Karpas-422 (cell line): ENCODE data around the gene TBATA. TPM values are rescaled to one million over a fixed set of nuclear protein-coding genes. Genes with fewer than 3 reads are reported as not detected.

Experiments used
- DNase-seq: peaks from one replicate; pipeline ENCODE4 v3.0.0-alpha.2; 2015
- H2AFZ ChIP-seq: fragments of 200-600 bp; sonication (generic); 2 replicates; pipeline ENCODE4 v1.6.1; 2014; ENCODE audit warnings: antibody characterized with exemption, low read length, mixed read lengths
- H3K27ac ChIP-seq: fragments of 200-600 bp; sonication (generic); 2 replicates; pipeline ENCODE4 v1.5.1; 2014; ENCODE audit warnings: mild to moderate bottlenecking, low read length, moderate library complexity
- H3K27me3 ChIP-seq: fragments of 200-600 bp; sonication (generic); 2 replicates; pipeline ENCODE4 v1.6.1; 2014; ENCODE audit warnings: low read length, mixed read lengths
- H3K36me3 ChIP-seq: fragments of 200-600 bp; sonication (generic); 2 replicates; pipeline ENCODE4 v1.6.1; 2014; ENCODE audit warnings: low read length, mixed read lengths; ENCODE audit not compliant: insufficient read depth
- H3K4me1 ChIP-seq: fragments of 200-600 bp; sonication (generic); 2 replicates; pipeline ENCODE4 v1.6.1; 2014; ENCODE audit warnings: mild to moderate bottlenecking, low read length, mixed read lengths
- H3K4me2 ChIP-seq: fragments of 200-600 bp; sonication (generic); 2 replicates; pipeline ENCODE4 v1.6.1; 2014; ENCODE audit warnings: low read length, low read depth, mild to moderate bottlenecking; ENCODE audit not compliant: poor library complexity, severe bottlenecking
- H3K4me3 ChIP-seq: fragments of 200-600 bp; sonication (generic); 2 replicates; pipeline ENCODE4 v1.5.1; 2014; ENCODE audit warnings: mild to moderate bottlenecking, antibody characterized with exemption, low read length, mixed read lengths
- H3K79me2 ChIP-seq: fragments of 200-600 bp; sonication (generic); 2 replicates; pipeline ENCODE4 v1.6.1; 2014; ENCODE audit warnings: mild to moderate bottlenecking, low read length, mixed read lengths
- H3K9ac ChIP-seq: fragments of 200-600 bp; sonication (generic); 2 replicates; pipeline ENCODE4 v1.6.0; 2014; ENCODE audit warnings: low read length
- H3K9me2 ChIP-seq: fragments of 200-600 bp; sonication (generic), shearing (Covaris generic); replicated peaks from 2 replicates; pipeline ENCODE4 v1.6.0; 2014; ENCODE audit warnings: mild to moderate bottlenecking, low read length, moderate library complexity; ENCODE audit not compliant: insufficient read depth
- H3K9me3 ChIP-seq: fragments of 300-700, 200-600 bp; sonication (generic); 2 replicates; pipeline ENCODE4 v1.6.1; 2014; ENCODE audit warnings: low read length, mixed read lengths
- H4K20me1 ChIP-seq: fragments of 200-600 bp; sonication (generic); 2 replicates; pipeline ENCODE4 v1.6.1; 2014; ENCODE audit warnings: mild to moderate bottlenecking, antibody characterized with exemption, low read length, low read depth; ENCODE audit not compliant: insufficient read depth
- total RNA-seq: library from RNA; depleted of rRNA; stranded (reverse); fragments of >200 nt; shearing (Covaris generic); gene quantifications from 2 replicates; pipeline ENCODE4 v1.2.3, GENCODE V29; 2014; ENCODE audit warnings: low replicate concordance

Gene TBATA
- total RNA-seq, 1 experiment from 2014 or later: not detected

DNA sequence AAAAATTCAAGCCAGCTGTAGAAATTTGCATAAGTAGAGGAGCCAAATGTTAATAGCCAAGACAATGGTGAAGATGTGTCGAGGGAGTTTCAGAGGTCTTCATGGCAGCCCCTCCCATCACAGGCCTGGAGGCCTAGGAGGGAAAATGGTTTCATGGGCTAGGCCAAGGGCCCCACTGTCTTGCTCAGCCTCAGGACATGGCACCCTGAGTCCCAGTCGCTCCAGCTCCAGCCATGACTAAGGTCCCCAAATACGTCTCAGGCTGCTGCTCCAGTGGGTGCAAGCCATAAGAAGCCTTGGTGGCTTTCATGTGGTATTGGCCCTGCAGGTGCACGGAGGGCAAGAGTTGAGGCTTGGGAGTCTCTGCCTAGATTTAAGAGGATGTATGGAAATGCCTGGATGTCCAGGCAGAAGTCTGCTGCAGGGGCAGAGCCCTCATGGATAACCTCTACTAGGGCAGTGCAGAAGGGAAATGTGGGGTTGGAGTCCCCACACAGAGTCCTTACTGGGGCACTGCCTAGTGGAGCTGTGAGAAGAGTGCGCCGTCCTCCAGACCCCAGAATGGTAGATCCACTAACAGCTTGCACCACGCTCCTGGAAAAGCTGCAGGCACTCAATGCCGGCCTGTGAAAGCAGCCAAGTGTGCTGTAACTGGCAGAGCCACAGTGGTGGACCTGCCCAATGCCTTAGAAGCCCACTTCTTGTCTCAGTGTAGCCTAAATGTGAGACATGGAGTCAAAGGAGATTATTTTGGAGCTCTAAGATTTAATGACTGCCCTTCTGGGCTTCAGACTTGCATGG, 19.2 kb downstream of the TBATA start:
- no peak overlapping the region for H3K9ac ChIP-seq
- no peak for DNase-seq

DNA sequence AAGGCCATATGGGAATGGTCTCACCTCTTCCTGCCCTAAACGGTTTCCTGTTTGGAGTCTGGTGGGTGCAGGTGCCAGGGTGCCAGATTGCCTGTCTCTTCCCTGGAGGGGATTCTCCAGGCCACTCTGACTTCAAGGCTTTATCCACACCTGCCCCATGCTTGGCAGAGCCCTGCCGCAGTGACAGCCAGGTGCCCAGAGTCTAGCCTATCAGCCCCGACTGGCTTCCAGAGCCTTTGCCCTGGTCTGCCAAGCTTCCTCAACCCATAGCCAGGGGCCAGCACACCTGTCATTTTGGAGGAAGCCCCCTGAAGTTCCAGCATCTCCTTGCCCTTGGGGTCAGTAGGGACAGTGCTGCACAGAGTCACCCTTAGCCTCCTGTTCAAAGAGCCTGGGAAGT, 21.6 kb downstream of the TBATA start:
- Histone ChIP-seq H3K27ac (no peak overlapping the region), H3K36me3 (no peaks in the 10 kb centered on the region), H2AFZ (no peak overlapping the region), H4K20me1 (no peaks in the 10 kb centered on the region), H3K27me3 (no peaks in the 10 kb centered on the region), H3K9me2 (no peaks in the 10 kb centered on the region), H3K9ac (no peak overlapping the region), H3K4me3 (no peak overlapping the region), H3K4me1 (no peaks in the 10 kb centered on the region), H3K79me2 (no peaks in the 10 kb centered on the region), H3K9me3 (no peaks in the 10 kb centered on the region), H3K4me2 (no peak overlapping the region)
- DNase-seq: no peak

More for the DNA sequence above, 19.2 kb downstream of the TBATA start:
- no peak overlapping the region for H3K4me3 ChIP-seq
- H3K36me3 ChIP-seq: no peaks in the 10 kb centered on the region
- no peaks in the 10 kb centered on the region for H4K20me1 ChIP-seq
- no peaks in the 10 kb centered on the region for H3K9me2 ChIP-seq
- H2AFZ ChIP-seq: no peak overlapping the region
- H3K79me2 ChIP-seq: no peaks in the 10 kb centered on the region
- H3K4me2 ChIP-seq: no peak overlapping the region
- H3K4me1 ChIP-seq: no peaks in the 10 kb centered on the region
- no peak overlapping the region for H3K27ac ChIP-seq
- no peaks in the 10 kb centered on the region for H3K9me3 ChIP-seq
- H3K27me3 ChIP-seq: no peaks in the 10 kb centered on the region

DNA sequence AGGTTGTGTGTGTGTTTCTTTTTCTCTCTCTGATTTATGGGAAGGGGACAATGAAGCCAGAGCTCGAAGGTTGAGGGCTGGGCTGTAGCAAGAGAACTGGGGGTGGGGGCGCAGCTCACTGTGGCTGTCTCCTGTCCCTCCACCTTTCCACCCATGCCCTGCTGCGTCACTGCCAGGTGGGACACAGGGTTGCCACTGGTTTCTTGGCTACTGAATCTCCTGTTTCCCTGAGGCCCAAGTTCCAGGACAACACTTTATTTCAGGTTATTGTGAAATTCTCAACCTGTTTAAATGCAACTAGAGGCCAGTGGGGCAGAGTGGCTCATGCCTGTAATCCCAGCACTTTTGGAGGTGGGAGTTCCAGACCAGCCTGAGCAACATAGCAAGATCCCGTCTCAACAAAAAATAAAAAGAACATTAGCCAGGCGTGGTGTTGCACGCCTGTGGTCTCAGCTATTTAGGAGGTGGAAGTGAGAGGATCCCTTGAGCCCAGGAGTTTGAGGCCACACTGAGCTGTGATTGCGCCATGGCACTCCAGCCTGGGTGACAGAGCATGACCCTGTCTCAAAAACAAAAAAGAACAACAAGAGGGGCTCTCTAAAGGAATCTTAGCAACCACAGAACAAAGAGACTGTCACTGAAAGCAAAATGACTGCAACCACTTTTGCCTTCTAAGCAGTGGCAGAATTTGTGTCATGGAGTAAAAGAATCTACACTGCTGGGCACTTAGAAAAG, 22.6 kb downstream of the TBATA start:
- Histone ChIP-seq H4K20me1 (no peaks in the 10 kb centered on the region), H3K27me3 (no peaks in the 10 kb centered on the region), H2AFZ (no peak overlapping the region), H3K4me2 (no peak overlapping the region), H3K9me3 (no peaks in the 10 kb centered on the region), H3K27ac (no peak overlapping the region), H3K4me3 (no peak overlapping the region), H3K36me3 (no peaks in the 10 kb centered on the region), H3K4me1 (no peaks in the 10 kb centered on the region), H3K9ac (no peak overlapping the region), H3K9me2 (no peaks in the 10 kb centered on the region), H3K79me2 (no peaks in the 10 kb centered on the region)
- DNase-seq: no peak

DNA sequence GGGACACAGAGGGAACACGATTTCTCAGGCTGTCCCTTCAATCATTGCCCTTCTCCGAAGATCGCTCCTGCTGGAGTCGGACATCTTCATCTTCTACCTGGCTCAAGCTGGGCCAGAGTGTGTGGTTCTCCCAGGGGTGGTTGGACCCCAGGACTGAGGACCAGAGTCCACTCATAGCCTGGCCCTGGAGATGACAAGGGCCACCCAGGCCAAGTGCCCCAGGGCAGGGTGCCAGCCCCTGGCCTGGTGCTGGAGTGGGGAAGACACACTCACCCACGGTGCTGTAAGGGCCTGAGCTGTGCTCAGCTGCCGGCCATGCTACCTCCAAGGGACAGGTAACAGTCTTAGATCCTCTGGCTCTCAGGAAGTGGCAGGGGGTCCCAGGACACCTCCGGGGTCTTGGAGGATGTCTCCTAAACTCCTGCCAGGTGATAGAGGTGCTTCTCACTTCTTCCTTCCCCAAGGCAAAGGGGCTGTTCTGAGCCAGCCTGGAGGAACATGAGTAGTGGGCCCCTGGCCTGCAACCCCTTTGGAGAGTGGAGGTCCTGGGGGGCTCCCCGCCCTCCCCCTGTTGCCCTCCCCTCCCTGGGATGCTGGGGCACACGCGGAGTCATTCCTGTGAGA, 23.3 kb downstream of the TBATA start:
- Histone ChIP-seq H3K79me2 (no peaks in the 10 kb centered on the region), H3K4me1 (no peaks in the 10 kb centered on the region), H3K9me3 (no peaks in the 10 kb centered on the region), H4K20me1 (no peaks in the 10 kb centered on the region), H3K36me3 (no peaks in the 10 kb centered on the region), H3K9me2 (no peaks in the 10 kb centered on the region), H3K4me2 (no peak overlapping the region), H3K4me3 (no peak overlapping the region), H3K9ac (no peak overlapping the region), H3K27me3 (no peaks in the 10 kb centered on the region), H2AFZ (no peak overlapping the region), H3K27ac (no peak overlapping the region)
- DNase-seq: no peak

DNA sequence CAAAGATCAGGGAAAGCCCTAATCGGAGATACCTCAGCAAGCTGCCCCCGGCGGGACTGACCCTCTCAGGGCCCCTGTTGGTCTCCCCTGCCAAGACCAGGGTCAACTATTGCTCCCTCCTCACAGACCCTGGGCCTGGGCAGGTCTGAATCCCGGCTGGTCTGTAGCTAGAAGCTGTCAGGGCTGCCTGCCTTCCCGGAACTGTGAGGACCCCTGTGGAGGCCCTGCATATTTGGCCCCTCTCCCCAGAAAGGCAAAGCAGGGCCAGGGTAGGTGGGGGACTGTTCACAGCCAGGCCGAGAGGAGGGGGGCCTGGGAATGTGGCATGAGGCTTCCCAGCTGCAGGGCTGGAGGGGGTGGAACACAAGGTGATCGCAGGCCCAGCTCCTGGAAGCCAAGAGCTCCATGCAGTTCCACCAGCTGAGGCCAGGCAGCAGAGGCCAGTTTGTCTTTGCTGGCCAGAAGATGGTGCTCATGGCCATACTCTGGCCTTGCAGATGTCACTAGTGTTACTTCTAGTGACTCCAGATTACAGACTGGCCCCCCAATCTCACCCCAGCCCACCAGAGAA, 24.1 kb downstream of the TBATA start:
- Histone ChIP-seq H3K4me3 (no peak overlapping the region), H3K9ac (no peak overlapping the region), H3K4me2 (no peak overlapping the region), H3K36me3 (no peaks in the 10 kb centered on the region), H3K27me3 (no peaks in the 10 kb centered on the region), H3K9me2 (no peaks in the 10 kb centered on the region), H3K4me1 (no peaks in the 10 kb centered on the region), H3K9me3 (no peaks in the 10 kb centered on the region), H3K27ac (no peak overlapping the region), H3K79me2 (no peaks in the 10 kb centered on the region), H4K20me1 (no peaks in the 10 kb centered on the region), H2AFZ (no peak overlapping the region)
- DNase-seq: no peak

DNA sequence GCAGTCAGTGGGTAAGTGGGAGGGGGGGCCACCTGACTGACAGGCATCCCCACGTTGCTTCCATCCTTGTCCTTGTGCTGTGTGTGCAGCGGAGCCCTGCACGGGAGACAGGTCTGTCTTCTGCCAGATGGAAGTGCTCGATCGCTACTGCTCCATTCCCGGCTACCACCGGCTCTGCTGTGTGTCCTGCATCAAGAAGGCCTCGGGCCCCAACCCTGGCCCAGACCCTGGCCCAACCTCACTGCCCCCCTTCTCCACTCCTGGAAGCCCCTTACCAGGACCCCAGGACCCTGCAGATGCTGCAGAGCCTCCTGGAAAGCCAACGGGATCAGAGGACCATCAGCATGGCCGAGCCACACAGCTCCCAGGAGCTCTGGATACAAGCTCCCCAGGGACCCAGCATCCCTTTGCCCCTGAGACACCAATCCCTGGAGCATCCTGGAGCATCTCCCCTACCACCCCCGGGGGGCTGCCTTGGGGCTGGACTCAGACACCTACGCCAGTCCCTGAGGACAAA, 24.8 kb downstream of the TBATA start:
- H4K20me1 ChIP-seq: no peaks in the 10 kb centered on the region
- no peaks in the 10 kb centered on the region for H3K36me3 ChIP-seq
- no peak overlapping the region for H2AFZ ChIP-seq
- H3K9me2 ChIP-seq: no peaks in the 10 kb centered on the region
- H3K4me1 ChIP-seq: no peaks in the 10 kb centered on the region
- no peak overlapping the region for H3K27ac ChIP-seq
- H3K4me3 ChIP-seq: no peak overlapping the region
- no peaks in the 10 kb centered on the region for H3K79me2 ChIP-seq
- no peaks in the 10 kb centered on the region for H3K9me3 ChIP-seq
- no peak overlapping the region for H3K9ac ChIP-seq
- DNase-seq: no peak
- no peaks in the 10 kb centered on the region for H3K27me3 ChIP-seq
- no peak overlapping the region for H3K4me2 ChIP-seq

DNA sequence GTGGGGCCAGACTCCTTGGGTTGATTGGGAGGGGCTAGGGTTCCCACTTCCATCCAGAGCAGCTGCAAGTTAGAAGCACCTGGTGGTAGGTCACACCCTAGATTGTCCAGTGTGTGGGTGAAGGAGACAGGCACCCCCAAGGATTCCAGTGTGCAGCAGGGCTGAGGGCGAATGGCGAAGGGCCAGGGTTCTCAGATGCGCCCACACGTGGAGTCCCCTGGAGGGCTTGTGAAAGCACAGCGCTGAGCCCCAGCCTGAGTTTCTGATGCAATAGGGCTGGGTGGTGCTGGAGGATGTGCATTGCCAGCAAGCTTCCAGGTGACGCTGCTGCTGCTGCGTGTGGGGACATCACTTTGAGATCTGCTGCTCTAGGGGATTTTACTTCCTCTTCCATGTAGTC, 25.4 kb downstream of the TBATA start:
- no peak overlapping the region for H2AFZ ChIP-seq
- H3K4me2 ChIP-seq: no peak overlapping the region
- no peaks in the 10 kb centered on the region for H3K9me2 ChIP-seq
- H3K27ac ChIP-seq: no peak overlapping the region
- H3K9ac ChIP-seq: no peak overlapping the region
- H3K4me3 ChIP-seq: no peak overlapping the region
- H3K36me3 ChIP-seq: no peaks in the 10 kb centered on the region
- DNase-seq: peak; percentile 45
- no peaks in the 10 kb centered on the region for H3K4me1 ChIP-seq
- H4K20me1 ChIP-seq: no peaks in the 10 kb centered on the region
- no peaks in the 10 kb centered on the region for H3K9me3 ChIP-seq
- no peaks in the 10 kb centered on the region for H3K27me3 ChIP-seq
- no peaks in the 10 kb centered on the region for H3K79me2 ChIP-seq
